OCI-LY3 (cell line): ENCODE measurements around the gene COL26A1.

Experiments used
- H2AFZ ChIP-seq: fragments of 200-600, 300-600 bp; shearing (Covaris generic); 2 replicates; pipeline ENCODE4 v1.6.0; 2014; ENCODE audit warnings: antibody characterized with exemption, low read depth, low read length
- H3K27ac ChIP-seq: fragments of 200-600, 300-600 bp; sonication (generic); 2 replicates; pipeline ENCODE4 v1.5.1; 2014; ENCODE audit warnings: mild to moderate bottlenecking, low read length, moderate library complexity, mixed read lengths
- H3K27me3 ChIP-seq: fragments of 200-600, 300-600 bp; sonication (generic); 2 replicates; pipeline ENCODE4 v1.6.1; 2014; ENCODE audit warnings: low read depth, low read length, mixed read lengths
- H3K36me3 ChIP-seq: fragments of 200-600, 300-600 bp; sonication (generic); replicated peaks from 2 replicates; pipeline ENCODE3; 2014; ENCODE audit warnings: low read depth, low read length, mixed read lengths
- H3K4me1 ChIP-seq: fragments of 300-600, 200-600 bp; sonication (generic); 2 replicates; pipeline ENCODE4 v1.6.1; 2014; ENCODE audit warnings: low read length, mixed read lengths
- H3K4me2 ChIP-seq: fragments of 200-600, 300-600 bp; sonication (generic); 2 replicates; pipeline ENCODE4 v1.6.1; 2014; ENCODE audit warnings: low read length, mixed read lengths
- H3K4me3 ChIP-seq: fragments of 300-600, 200-600 bp; sonication (generic); 2 replicates; pipeline ENCODE4 v1.5.1; 2014; ENCODE audit warnings: antibody characterized with exemption, mild to moderate bottlenecking, low read length, moderate library complexity
- H3K79me2 ChIP-seq: fragments of 300-600, 200-600 bp; shearing (Covaris generic); 2 replicates; pipeline ENCODE4 v1.6.1; 2014; ENCODE audit warnings: mild to moderate bottlenecking, low read length, mixed read lengths
- H3K9ac ChIP-seq: fragments of 300-600, 200-600 bp; shearing (Covaris generic); 2 replicates; pipeline ENCODE4 v1.6.0; 2014; ENCODE audit warnings: mild to moderate bottlenecking, low read length, moderate library complexity
- H3K9me3 ChIP-seq: fragments of 200-600, 300-600 bp; shearing (Covaris generic); 2 replicates; pipeline ENCODE4 v1.6.1; 2014; ENCODE audit warnings: low read length, mixed read lengths; ENCODE audit not compliant: insufficient read depth
- H4K20me1 ChIP-seq: fragments of 200-600, 300-600 bp; sonication (generic); 2 replicates; pipeline ENCODE4 v1.6.1; 2016; ENCODE audit warnings: low read length, mixed read lengths; ENCODE audit not compliant: insufficient read depth
- EZH2phosphoT487 ChIP-seq: fragments of 200-600 bp; shearing (Covaris generic); IDR thresholded peaks from 2 replicates; pipeline ENCODE4 v1.6.1; 2018; ENCODE audit warnings: antibody characterized with exemption, mixed run types, low read depth
- TF ChIP-seq, protein P1 (sequence below): fragments of 200-600, 300-600 bp; sonication (generic); IDR thresholded peaks from 2 replicates; pipeline ENCODE4 v1.5.1; 2014; ENCODE audit warnings: antibody characterized with exemption, low read length, low read depth

The COL26A1 gene

DNA sequence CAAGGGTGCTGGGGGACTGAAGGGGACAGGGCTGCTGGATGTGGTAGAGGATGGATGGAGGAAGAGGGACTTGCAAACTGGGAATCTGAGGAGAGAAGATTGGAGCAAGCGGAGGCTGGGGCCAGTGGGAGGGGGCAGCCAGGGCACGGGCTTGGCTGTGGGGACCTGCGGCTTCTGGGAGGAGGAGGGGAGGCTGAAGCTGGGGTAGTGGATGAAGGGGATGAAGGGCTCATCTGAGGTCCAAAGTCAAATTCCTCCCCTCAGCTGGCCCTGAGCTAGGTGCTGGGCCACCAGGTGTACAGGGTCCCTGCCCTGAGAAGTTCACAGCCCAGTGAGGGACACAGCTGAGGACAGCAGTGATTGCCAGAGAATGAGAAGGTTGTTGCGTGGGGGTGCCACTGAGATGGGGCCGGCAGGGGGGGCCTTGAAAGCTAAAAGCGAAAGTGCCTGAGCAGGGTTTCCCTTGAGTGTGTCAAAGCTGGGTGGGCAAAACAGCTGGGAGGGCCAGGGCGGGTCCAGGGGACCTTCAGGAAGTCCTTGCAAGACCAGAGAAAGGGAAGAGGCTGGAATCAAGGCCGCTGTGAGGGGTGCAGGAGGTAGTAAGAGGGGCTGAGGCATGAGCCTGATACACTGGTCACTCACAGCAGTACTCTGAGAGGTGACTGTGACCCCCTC, 191.2 kb downstream of the COL26A1 start:
- no peaks in the 10 kb centered on the region for H3K9me3 ChIP-seq
- no peak overlapping the region for H3K9ac ChIP-seq
- no peaks in the 10 kb centered on the region for H4K20me1 ChIP-seq
- H3K4me3 ChIP-seq = no peak overlapping the region
- no peaks in the 10 kb centered on the region for H3K4me1 ChIP-seq
- H3K79me2 ChIP-seq = no peaks in the 10 kb centered on the region
- peaks cover 8% of the 10 kb centered on the region for H3K27me3 ChIP-seq
- no peak overlapping the region for H3K4me2 ChIP-seq
- no peak overlapping the region for H2AFZ ChIP-seq
- TF ChIP-seq EZH2phosphoT487 = no peak
- TF ChIP-seq, protein P1, sequence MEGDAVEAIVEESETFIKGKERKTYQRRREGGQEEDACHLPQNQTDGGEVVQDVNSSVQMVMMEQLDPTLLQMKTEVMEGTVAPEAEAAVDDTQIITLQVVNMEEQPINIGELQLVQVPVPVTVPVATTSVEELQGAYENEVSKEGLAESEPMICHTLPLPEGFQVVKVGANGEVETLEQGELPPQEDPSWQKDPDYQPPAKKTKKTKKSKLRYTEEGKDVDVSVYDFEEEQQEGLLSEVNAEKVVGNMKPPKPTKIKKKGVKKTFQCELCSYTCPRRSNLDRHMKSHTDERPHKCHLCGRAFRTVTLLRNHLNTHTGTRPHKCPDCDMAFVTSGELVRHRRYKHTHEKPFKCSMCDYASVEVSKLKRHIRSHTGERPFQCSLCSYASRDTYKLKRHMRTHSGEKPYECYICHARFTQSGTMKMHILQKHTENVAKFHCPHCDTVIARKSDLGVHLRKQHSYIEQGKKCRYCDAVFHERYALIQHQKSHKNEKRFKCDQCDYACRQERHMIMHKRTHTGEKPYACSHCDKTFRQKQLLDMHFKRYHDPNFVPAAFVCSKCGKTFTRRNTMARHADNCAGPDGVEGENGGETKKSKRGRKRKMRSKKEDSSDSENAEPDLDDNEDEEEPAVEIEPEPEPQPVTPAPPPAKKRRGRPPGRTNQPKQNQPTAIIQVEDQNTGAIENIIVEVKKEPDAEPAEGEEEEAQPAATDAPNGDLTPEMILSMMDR = no peak
- no peak overlapping the region for H3K27ac ChIP-seq
- no peaks in the 10 kb centered on the region for H3K36me3 ChIP-seq

DNA sequence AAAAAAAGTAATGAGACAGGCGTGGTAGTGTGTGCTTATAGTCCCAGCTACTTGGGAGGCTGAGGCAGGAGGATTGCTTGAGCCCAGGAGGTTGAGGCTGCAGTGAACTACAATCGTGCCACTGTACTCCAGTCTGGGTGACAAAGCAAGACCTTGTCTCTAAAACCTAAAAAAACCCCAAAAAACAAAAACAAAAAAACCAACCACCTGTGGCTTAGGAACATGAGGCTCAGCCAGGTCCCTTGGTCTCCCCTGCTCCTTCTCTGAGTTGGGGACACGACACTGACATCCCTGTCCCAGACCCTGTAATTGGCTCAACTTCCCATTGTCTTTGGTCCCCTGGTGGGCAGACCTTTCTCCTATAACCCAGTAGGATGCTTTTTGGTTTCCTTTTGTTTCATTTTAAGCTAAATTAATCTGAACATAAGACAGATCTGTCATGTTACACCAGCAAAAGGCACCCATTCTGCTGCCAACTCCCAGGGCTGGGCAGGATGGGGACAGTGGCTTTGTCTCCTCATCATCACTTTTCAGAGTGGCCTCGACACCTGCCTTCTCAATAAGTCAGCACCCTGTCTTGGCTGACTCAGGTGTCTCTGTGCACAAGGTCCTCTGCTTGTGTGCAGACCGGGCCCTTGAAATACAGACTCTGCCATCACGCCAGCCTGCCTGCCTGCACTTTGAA, 192.1 kb downstream of the COL26A1 start:
- H2AFZ ChIP-seq = no peak overlapping the region
- H3K27me3 ChIP-seq = peaks cover 8% of the 10 kb centered on the region
- H3K4me1 ChIP-seq = no peaks in the 10 kb centered on the region
- H3K27ac ChIP-seq = no peak overlapping the region
- H3K9ac ChIP-seq = no peak overlapping the region
- H3K36me3 ChIP-seq = no peaks in the 10 kb centered on the region
- H3K9me3 ChIP-seq = no peaks in the 10 kb centered on the region
- H4K20me1 ChIP-seq = no peaks in the 10 kb centered on the region
- H3K4me3 ChIP-seq = no peak overlapping the region
- no peaks in the 10 kb centered on the region for H3K79me2 ChIP-seq
- H3K4me2 ChIP-seq = no peak overlapping the region
- TF ChIP-seq EZH2phosphoT487 = no peak
- TF ChIP-seq, protein P1 = no peak

DNA sequence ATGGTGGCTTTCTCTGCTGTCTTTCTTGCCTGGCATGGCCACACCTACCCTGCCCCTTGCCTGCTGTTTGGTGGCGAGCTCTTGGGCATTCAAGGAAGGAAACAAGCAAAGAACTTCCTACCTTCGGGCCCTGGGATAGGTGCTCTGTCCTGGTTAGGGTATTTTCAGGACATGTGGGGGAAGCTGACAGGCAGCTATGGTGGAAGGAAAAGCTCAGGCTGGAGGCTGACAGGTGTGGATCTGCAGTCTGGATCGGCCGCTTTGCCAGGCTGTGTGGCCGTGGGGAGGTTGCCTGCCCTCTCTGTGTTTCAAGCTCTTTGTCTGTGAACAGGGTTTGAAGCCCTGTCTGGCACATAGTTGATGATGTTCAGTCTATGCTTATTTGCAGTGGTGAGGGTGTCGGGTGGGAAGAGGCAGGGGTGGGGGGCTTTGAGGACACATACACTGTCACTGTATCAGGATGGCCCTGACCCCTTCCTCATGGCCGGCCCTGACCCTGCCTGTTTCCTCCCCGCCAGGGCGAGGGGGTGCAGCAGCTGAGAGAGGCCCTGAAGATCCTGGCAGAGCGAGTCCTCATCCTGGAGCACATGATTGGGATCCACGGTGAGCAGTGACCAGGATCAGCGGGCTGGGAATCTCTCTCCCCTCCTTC, 192.7 kb downstream of the COL26A1 start:
- Histone ChIP-seq H3K4me2 (no peak overlapping the region), H2AFZ (no peak overlapping the region), H3K9ac (no peak overlapping the region), H3K4me3 (no peak overlapping the region), H3K9me3 (no peaks in the 10 kb centered on the region), H3K79me2 (no peaks in the 10 kb centered on the region), H3K4me1 (no peaks in the 10 kb centered on the region), H3K27me3 (peaks cover 8% of the 10 kb centered on the region), H3K36me3 (no peaks in the 10 kb centered on the region), H3K27ac (no peak overlapping the region), H4K20me1 (no peaks in the 10 kb centered on the region)
- TF ChIP-seq EZH2phosphoT487 = no peak
- TF ChIP-seq, protein P1 = no peak

DNA sequence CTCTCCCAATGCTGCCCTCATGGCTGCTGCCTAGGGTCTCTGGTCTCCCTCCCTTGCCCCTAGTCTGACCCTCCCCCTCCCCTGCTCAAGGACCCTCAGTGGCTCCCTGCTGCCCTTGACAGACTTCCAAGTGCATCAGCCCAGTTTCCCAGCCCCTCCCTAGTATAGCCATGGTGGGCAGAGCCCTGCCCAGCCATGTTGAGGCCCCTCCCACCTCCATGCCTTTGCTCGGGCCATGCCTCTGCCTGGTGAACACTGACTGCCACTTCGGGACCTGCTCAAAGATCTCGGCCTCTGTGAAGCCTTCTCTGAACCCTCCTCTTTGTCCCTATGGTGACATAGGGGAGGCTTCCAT, 193.2 kb downstream of the COL26A1 start:
- Histone ChIP-seq H4K20me1 (no peaks in the 10 kb centered on the region), H3K27ac (no peak overlapping the region), H3K4me3 (no peak overlapping the region), H3K4me1 (no peaks in the 10 kb centered on the region), H3K9me3 (no peaks in the 10 kb centered on the region), H3K4me2 (no peak overlapping the region), H3K36me3 (no peaks in the 10 kb centered on the region), H3K79me2 (no peaks in the 10 kb centered on the region), H3K27me3 (peaks cover 8% of the 10 kb centered on the region), H2AFZ (no peak overlapping the region), H3K9ac (no peak overlapping the region)
- TF ChIP-seq, protein P1 = no peak
- no peak for TF ChIP-seq EZH2phosphoT487
